Adrenal gland (tissue), 12 donors: Measurements from ENCODE around the gene BCL11B. TPM values are rescaled to one million over a fixed set of nuclear protein-coding genes. Genes with fewer than 3 reads are reported as not detected.

Experiments
- DNase-seq, 7 donors: peaks; one replicate each; pipeline ENCODE4 v3.0.0-alpha.2; 2019 to 2020
- H3K27ac ChIP-seq, 5 donors: fragments of 200-600 bp; sonication (generic) in 4 of 5; 1 replicate in 3 of 5; 2 replicates in 2 of 5; pipeline versions ENCODE4 v1.5.1 to v1.8.0; 2016 to 2020; ENCODE audit warnings: mild to moderate bottlenecking in 1 of 5
- H3K27me3 ChIP-seq: fragments of 200-600 bp; 2 replicates; pipeline ENCODE4 v1.8.0; 2021
- H3K36me3 ChIP-seq, 2 donors: fragments of 200-600 bp; replicated peaks in 1 of 2; 1 replicate in 1 of 2; 2 replicates in 1 of 2; pipeline versions ENCODE4 v1.5.1 to v1.8.0; 2018 to 2022
- H3K4me1 ChIP-seq, 2 donors: fragments of 200-600 bp; replicated peaks in 1 of 2; 1 replicate in 1 of 2; 2 replicates in 1 of 2; pipeline versions ENCODE4 v1.5.1 to v1.8.0; 2018 to 2021
- H3K4me3 ChIP-seq, 4 donors: fragments of 200-600 bp; sonication (generic) in 3 of 4; one replicate each; pipeline ENCODE4 v1.5.1; 2016 to 2018
- H3K9me3 ChIP-seq, 3 donors: fragments of 200-600 bp; sonication (generic) in 1 of 3; replicated peaks in 1 of 3; 1 replicate in 2 of 3; 2 replicates in 1 of 3; pipeline versions ENCODE4 v1.5.1 to v1.8.0; 2016 to 2021
- POLR2A ChIP-seq, 2 donors: fragments of 450-650 bp; IDR thresholded peaks; one replicate each; pipeline ENCODE4 v1.6.1; 2017; ENCODE audit warnings: antibody characterized with exemption in 2 of 2, mild to moderate bottlenecking in 2 of 2, moderate library complexity in 1 of 2
- WGBS, 4 donors: extraction: QIAGEN DNeasy Blood & Tissue Kit in 2 of 4; methylation state at CpG; one replicate each; pipeline versions ENCODE4 v1.1.5 to v1.1.7; 2013 to 2017; 5-methylcytosine and 5-hydroxymethylcytosine counted together
- intact Hi-C, 2 donors: fragments of 100-400 bp; cut with DNase I; formaldehyde crosslinking; loops; one replicate each; pipeline versions ENCODE4 v1.14.1 to v1.15.0; 2022 to 2023
- polyA plus RNA-seq, 3 donors: library from polyadenylated mRNA; stranded (reverse); fragments of 200-250 nt in 2 of 3; fragments of 350-450 nt in 1 of 3; fragmentation: Illumina TruSeq in 1 of 3; extraction: RNeasy Lipid Tissue Mini Kit (QIAGEN cat#74804) in 1 of 3; gene quantifications; one replicate each; pipeline ENCODE4 v1.2.3, GENCODE V29; 2013 to 2014
- total RNA-seq, 9 donors: library from RNA; depleted of rRNA in 4 of 9; stranded (reverse); fragments of >200 nt in 4 of 9; fragments of 120-200 nt in 1 of 9; fragmentation: NEBNext Ultra II Directional in 1 of 9; extraction: Animal tissue kit (Norgen Biotek cat#: 25700) in 1 of 9; gene quantifications; one replicate each; pipeline versions ENCODE4 v1.1.0 to v1.2.4, GENCODE V29; 2013 to 2023
- TF ChIP-seq, protein P1 (sequence below), 6 experiments: fragments of 450-650 bp in 4 of 6; fragments of 200-600 bp in 2 of 6; sonication (generic) in 1 of 6; IDR thresholded peaks; 1 replicate in 5 of 6; 2 replicates in 1 of 6; pipeline versions ENCODE4 v1.5.1 to v1.8.0; 2016 to 2021; ENCODE audit warnings: antibody characterized with exemption in 6 of 6, mild to moderate bottlenecking in 2 of 6, moderate library complexity in 1 of 6
- donor health status: healthy with polysubstance abuse.
- donor health status: Bipolar disorder and iron deficiency.
- donor health status: DM: yes; HTN: yes; CAD: no.
- donor health status: DM: no; HTN: no; CAD: no.
- donor health status: DM: no; HTN: no; CAD: no.
- donor health status: DM: yes; HTN: yes; CAD: no.

The BCL11B gene
- total and polyA plus RNA-seq, 12 donors, result 0.24 to 3.2 (median 0.54) TPM

DNA sequence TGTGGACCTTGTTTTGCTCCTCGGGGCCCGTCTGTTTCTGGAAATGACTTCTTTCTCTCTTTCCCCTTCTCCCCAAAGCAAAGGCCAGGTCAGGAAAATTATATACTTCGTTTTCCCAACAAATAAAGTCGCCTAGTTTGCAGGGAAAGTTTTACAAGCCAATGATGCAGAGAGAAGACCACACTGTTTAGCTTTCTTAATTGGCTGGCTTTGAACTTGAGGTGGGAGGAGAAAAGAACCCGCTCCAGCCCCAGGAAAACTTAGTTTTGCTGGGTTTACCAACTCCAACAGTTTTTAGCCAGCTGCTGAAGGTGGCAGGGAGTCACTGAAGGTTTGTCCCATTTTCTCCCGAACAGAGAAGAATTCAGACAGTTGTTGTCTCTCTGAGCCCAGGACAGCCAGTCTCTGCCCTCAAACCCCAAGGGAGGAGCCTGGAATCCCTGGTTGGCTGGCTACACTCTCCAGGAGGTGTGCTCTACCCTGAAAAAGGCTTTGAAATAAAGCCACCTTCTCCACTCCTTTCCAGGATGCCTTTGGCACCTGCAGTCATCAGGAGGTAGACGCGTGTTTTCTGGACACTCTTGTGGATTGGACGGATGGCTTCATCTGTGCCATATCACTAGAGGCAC lies 24.8 kb downstream of the BCL11B start:
- no peak overlapping the region for H3K27ac ChIP-seq

DNA sequence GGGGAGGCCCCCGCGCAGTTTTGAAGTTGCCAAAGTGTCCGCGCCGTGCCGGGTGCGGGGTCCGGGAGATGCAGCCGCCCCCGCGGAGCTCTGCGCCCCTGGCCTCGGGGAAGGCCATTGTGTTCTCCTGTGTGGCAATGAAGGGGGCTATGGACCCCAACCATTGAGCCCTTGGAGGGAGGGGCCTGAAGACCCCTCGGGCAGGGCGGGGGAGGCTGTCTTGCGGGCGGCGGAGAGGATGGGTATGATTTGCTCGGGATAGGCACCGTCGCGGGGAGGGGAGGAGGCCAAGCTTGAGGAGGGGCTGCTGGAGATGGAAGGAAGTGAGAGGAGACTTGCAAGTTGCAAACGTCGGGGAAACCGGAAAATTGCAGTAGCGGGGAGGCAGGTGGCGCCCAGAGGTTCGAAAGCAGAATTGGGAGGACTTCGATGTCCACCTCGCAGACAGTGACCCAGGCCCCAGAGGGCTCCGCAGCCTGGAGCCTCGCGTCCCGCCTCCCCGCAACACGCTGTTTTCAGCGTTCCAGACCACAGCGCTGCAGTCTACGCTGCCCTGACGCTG lies 25.4 kb downstream of the BCL11B start:
- H3K27ac ChIP-seq, result no peak overlapping the region
- no peaks in the 10 kb centered on the region for H3K36me3 ChIP-seq
- no peaks in the 10 kb centered on the region for H3K4me1 ChIP-seq
- intact Hi-C loops, result no loop called here
- H3K27me3 ChIP-seq, result peaks cover 39% of the 10 kb centered on the region
- no peak overlapping the region for H3K4me3 ChIP-seq
- no peak for DNase-seq
- no peak for TF ChIP-seq POLR2A (IDR thresholded peaks at IDR 0.05)
- TF ChIP-seq, protein P1, sequence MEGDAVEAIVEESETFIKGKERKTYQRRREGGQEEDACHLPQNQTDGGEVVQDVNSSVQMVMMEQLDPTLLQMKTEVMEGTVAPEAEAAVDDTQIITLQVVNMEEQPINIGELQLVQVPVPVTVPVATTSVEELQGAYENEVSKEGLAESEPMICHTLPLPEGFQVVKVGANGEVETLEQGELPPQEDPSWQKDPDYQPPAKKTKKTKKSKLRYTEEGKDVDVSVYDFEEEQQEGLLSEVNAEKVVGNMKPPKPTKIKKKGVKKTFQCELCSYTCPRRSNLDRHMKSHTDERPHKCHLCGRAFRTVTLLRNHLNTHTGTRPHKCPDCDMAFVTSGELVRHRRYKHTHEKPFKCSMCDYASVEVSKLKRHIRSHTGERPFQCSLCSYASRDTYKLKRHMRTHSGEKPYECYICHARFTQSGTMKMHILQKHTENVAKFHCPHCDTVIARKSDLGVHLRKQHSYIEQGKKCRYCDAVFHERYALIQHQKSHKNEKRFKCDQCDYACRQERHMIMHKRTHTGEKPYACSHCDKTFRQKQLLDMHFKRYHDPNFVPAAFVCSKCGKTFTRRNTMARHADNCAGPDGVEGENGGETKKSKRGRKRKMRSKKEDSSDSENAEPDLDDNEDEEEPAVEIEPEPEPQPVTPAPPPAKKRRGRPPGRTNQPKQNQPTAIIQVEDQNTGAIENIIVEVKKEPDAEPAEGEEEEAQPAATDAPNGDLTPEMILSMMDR (IDR thresholded peaks at IDR 0.05), result no peak
- H3K9me3 ChIP-seq, result no peaks in the 10 kb centered on the region
- 17 to 36% (median 24%) methylated on average over 27 to 40 of the region's 40 CpGs for WGBS, 4 donors

More for the DNA sequence above, 24.8 kb downstream of the BCL11B start:
- Histone ChIP-seq H3K36me3 (no peaks in the 10 kb centered on the region), H3K9me3 (no peaks in the 10 kb centered on the region), H3K4me3 (no peak overlapping the region), H3K4me1 (no peaks in the 10 kb centered on the region), H3K27me3 (peaks cover 38% of the 10 kb centered on the region)
- intact Hi-C loops, result no loop called here
- WGBS, 4 donors, result 57 to 72% (median 63%) methylated on average over 9 of the region's 9 CpGs
- TF ChIP-seq POLR2A (IDR thresholded peaks at IDR 0.05), result no peak
- TF ChIP-seq, protein P1 (IDR thresholded peaks at IDR 0.05), result no peak
- DNase-seq, result no peak

DNA sequence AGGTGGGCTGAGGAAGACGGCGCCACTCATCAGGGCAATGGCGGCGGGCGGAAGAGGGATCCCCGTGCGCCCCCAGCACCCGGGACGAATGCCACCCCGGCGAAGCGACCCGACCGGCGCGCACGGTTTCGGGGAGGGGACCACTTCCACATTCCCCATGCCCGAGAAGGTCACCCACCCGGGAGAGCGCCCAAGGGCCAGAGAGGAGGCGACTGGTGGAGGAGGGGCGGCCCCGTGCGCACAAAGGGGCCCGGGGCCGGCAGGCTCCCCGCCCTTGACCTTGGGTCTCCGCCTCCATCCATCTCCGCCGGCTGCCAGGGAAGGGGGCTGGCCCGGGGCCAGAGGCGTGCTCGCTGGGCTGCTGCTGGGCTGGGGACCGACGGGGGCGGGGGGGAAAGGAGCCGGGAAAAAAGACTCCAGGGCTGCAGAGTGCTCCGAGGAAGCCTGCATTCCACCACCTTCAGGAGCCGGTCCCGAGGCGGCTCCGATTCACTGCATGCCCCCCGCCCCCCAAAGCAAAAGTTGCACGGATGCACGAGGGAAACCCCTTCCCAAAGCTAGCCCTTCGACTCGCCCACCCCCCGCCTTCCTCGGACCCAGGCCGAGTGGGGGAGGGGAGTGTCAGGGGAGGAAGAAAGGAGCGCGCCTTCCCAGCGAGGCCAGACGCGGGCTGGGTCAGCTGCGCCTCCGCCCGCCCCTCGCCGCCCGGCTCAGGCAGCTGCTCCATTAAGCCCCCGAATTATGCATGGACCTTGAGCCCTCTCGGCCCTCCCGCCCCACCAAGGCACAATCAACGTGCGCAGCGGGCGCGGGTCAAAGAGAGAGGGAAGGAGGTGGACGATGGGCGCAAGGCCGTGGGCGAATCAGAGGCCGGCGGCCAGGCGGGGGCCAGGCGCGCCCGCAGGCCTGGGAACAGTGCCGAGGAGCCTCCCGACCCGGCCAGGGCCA lies 26.2 kb downstream of the BCL11B start:
- peaks cover 39% of the 10 kb centered on the region for H3K27me3 ChIP-seq
- intact Hi-C loops, result no loop called here
- DNase-seq, result peak in 2 of 7 donors; percentile 30 to 31
- TF ChIP-seq, protein P1 (IDR thresholded peaks at IDR 0.05), result no peak
- no peak for TF ChIP-seq POLR2A (IDR thresholded peaks at IDR 0.05)
- WGBS, 4 donors, result 3 to 4% (median 3%) methylated on average over 15 to 83 of the region's 83 CpGs
- no peak overlapping the region for H3K27ac ChIP-seq
- H3K9me3 ChIP-seq, result no peaks in the 10 kb centered on the region
- H3K36me3 ChIP-seq, result no peaks in the 10 kb centered on the region
- H3K4me1 ChIP-seq, result no peaks in the 10 kb centered on the region
- H3K4me3 ChIP-seq, result no peak overlapping the region

DNA sequence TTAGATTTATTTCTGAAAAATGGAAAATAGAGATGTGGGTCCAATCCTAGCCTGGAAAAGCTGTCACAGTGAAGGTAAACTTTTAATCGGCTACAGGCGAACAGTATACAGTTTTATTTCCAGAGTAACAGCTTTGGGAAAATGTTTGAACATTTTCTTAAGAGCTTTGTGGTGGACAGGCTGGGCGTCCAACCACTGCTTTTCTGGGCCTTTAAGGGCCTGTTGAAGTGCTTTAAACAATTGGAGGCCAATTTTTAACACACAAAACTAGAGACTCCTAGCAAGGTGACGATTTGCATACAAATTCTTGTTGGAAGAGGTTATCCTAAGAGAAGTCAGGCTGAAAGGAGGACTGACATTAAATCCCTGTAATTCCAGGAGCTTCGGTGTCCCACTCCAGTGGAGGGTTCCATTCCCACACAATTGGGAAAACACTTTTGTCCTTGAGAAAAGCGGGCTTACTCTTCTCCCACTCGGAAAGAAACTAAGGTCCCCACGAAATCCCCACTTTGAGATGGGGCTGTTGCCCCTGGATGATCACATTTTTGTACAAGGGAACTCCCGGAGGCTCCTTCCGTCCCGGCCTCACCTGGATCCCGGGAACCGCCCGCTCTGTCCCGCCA lies 26.9 kb downstream of the BCL11B start:
- DNase-seq, result no peak
- H3K4me1 ChIP-seq, result no peaks in the 10 kb centered on the region
- H3K4me3 ChIP-seq, result no peak overlapping the region
- H3K27ac ChIP-seq, result no peak overlapping the region
- peaks cover 39% of the 10 kb centered on the region for H3K27me3 ChIP-seq
- no peaks in the 10 kb centered on the region for H3K36me3 ChIP-seq
- WGBS, 4 donors, result 39 to 46% (median 42%) methylated on average over 11 to 15 of the region's 15 CpGs
- TF ChIP-seq, protein P1 (IDR thresholded peaks at IDR 0.05), result no peak
- TF ChIP-seq POLR2A (IDR thresholded peaks at IDR 0.05), result no peak
- intact Hi-C loops, result no loop called here
- H3K9me3 ChIP-seq, result no peaks in the 10 kb centered on the region
